PC-3 (cell line): ENCODE measurements around the gene MAPKBP1.

ENCODE experiments used
- CTCF ChIP-seq: fragments of 300-600 bp; sonication (generic); conservative IDR thresholded peaks from 2 replicates; pipeline ENCODE4 v1.5.1; 2017; ENCODE audit warnings: antibody characterized with exemption, low read depth, mild to moderate bottlenecking, low read length
- EZH2 ChIP-seq: fragments of 300-600 bp; sonication (generic); IDR thresholded peaks from one replicate; pipeline ENCODE4 v1.6.1; 2017; ENCODE audit warnings: antibody characterized with exemption, mild to moderate bottlenecking, low read length; ENCODE audit not compliant: unreplicated experiment
- EZH2phosphoT487 ChIP-seq: fragments of 300-600 bp; sonication (generic); IDR thresholded peaks from 2 replicates; pipeline ENCODE4 v1.6.1; 2018; ENCODE audit warnings: mild to moderate bottlenecking, antibody characterized with exemption, low read length, borderline replicate concordance

- no peak for TF ChIP-seq EZH2phosphoT487
- TF ChIP-seq CTCF, result peak; percentile 85
- TF ChIP-seq EZH2, result no peak
These were observed at the start of gene MAPKBP1 for GRCh38 chr15:41774062-41774881.
